RPMI8226 (cell line): ENCODE results near the gene PSAP.

Experiments
- DNase-seq: peaks from one replicate; pipeline ENCODE4 v3.0.0-alpha.2; 2015

Gene PSAP

GRCh38 chr10:71844084-71844483 lies 7.0 kb downstream of the PSAP start:
- DNase-seq = no peak

- no peak for DNase-seq
Measured at GRCh38 chr10:71842856-71843686, 8.0 kb downstream of the PSAP start.

DNA sequence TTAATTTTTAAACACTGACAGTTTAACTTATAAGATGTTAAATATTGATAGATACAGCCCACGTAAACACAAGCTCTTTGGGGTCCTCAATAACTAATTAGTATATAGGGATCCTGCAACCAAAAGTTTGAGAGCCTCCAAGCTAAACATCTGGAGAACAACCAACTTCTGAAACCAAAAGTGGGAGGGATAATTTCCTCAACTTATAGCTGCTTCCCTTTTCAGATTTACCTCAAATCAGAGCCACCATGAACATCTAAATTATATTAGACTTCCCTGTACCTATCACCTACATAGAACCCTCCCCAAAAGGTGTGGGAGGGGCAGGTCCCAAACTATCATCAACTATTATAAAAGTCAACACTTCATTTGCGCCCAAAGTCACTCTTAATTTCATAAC lies 8.6 kb downstream of the PSAP start:
- no peak for DNase-seq

- DNase-seq = no peak
Measured at GRCh38 chr10:71840958-71841335, 10.1 kb downstream of the PSAP start.

- no peak for DNase-seq
Measured at GRCh38 chr10:71840177-71840957, 10.7 kb downstream of the PSAP start.

DNA sequence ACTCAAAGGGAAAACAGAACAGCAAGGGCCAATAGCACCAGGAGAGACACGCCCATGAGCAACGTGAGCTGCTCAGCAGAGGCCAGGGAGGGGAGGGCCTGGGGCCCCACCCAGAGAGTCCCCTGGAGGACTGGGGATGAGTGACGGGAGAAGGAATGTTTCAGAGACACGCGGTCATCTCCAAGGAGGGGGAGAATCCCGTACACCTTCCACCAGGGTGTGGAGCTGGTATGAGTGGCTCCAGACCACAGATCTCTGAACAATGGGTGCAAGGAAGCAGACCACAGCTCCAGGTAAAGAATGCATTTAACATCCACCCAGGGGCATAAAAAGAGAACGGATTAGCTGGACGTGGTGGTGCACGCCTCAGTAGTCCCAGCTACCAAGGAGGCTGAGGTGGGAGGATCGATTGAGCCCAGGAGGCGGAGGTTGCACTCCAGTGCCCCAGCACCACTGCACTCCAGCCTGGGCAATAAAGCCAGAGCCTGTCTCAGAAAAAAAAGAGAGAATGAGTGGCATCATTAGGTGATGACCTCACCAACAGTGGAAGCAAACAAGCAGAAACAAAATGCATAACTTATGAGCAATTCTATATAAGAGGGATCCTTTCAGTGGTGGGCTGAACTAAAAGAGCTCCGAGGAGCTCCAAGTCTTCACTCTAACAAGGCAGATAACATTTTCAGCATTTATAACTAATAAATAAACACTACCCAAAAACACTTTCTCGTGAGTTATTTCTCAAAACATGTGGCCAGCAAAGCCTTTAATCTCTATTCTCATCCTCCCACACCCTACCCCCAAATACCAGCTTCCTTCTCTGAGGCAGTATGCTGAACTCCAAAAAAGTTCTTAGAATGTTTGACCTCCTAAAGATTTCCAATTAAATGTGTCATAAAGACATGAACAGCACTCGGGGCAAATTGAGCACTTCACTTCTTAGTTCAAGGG lies 12.5 kb downstream of the PSAP start:
- DNase-seq = no peak

GRCh38 chr10:71837098-71837827 lies 13.8 kb downstream of the PSAP start:
- DNase-seq = no peak

- DNase-seq = no peak
Measured at GRCh38 chr10:71836596-71836974, 14.5 kb downstream of the PSAP start.

DNA sequence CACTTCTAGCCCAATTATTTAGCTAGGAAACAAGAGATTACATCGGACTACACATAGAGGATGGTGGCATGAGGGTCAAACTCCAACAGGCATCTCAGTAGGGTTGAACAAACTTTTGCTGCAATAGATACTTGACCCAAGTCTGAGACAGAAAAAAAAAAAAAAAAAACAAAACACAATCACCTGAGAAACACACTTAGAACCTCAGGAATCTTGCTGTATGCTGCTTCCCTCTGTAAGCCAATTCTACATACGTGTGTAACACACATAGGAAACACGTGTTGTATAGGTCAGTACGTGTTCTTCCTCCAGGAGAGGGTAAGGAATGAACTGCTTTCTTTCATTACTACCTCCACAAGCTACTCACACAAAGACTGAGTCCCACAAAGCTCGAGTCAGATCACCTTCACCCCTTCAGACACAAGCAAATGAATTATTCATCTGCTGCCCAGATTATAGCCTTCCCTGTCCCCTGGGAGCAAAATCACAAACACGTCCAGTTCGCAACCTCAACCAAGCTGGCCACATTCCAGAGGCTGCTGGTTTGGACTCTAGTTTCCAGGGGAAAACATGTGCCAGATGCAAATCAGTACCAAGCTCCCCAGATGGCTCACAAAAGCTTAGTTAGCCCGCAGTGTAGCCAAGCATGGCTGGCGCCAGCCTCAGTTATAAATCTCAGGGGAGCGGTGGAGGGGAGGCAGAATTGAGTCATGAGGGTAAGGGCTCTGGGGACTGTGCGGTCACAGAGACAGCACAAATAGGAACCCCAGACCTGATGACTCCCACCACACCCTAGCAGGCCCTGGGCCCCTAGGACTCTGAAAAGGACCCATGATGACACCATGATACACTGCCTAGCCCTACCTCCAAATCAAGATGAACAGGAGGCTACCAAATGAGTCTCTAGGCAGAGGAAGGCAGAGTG lies 15.1 kb downstream of the PSAP start:
- DNase-seq = peak; percentile 34

- no peak for DNase-seq
Measured at GRCh38 chr10:71834343-71834674, 16.7 kb downstream of the PSAP start.

DNA sequence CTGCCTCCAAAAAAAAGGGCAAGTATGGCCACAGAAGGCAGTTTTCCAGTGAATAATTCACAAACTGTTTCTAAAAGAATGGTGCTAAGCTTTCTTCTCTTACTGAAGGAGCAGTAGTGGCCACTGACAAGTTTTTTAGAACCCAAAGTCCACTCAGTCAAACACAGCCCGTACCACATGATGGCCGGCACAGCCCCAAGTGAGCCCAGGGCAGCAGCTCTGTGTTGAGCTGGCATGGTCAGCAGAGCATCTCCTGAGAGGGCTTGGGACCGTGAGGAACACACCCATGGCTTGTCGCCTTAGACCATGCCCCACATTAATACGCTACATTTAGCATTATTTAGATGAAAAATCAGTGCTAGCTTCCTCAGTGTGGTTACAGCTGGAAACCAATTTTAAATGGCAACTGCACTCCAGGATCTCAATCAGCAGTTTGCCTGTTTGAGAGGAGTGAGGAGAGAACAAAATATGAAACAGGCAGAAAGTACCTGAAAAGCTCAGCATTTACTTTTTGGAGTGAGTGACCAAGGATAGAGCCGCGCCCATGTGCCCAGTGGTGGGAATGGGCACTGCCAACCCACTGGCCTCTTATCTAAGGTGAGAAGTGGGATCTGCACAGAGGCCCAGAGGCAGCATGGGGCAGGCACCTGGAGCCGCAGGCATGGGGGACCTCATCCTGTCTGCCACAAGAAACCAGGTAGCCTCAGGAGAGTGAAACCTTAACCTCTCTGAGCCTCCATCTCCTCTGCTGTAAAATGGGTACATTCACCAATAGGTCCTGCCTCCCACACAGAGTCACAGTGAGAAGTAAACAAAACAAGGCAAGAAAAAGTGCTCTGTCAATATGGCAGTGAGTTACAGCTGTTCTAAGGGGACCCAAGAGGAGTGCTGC lies 17.4 kb downstream of the PSAP start:
- no peak for DNase-seq

DNA sequence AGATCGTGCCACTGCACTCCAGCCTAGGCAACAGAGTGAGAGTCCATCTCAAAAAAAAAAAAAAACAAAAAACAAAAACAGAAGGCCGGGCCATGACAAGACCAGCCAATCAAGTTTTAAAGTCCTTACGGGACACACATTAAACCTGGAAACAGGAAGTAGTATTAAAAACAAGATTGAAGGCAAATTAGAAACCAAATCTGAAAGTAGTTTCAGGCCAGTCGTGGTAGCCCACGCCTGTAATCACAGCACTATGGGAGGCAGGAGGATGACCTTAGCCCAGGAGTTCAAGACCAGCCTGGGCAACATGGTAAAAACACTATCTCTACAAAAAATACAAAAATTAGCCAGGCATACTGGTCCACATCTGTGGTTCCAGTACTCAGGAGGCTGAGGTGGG lies 18.1 kb downstream of the PSAP start:
- no peak for DNase-seq

- DNase-seq = no peak
Measured at GRCh38 chr10:71831646-71832552, 19.2 kb downstream of the PSAP start.

DNA sequence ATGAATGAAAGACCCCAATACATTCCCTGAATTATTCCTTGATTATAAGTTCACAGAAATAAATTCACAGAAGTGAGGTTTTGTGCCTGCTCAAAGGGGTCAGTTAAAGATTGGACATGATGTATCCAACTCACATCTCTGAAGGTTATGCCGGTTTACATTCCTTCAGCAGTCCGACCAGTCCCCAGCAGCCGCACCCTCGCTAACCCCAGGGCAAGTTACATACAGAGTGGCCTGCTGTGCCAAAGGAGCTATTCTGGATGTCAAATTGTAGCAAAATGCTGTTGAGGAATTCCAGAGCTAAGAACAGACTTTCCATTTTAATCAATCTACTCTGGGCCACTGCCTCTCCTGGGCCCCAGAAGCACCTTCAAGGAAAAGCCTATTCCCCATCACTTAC lies 20.3 kb downstream of the PSAP start:
- no peak for DNase-seq

- DNase-seq = no peak
Measured at GRCh38 chr10:71829896-71830295, 21.2 kb downstream of the PSAP start.

DNA sequence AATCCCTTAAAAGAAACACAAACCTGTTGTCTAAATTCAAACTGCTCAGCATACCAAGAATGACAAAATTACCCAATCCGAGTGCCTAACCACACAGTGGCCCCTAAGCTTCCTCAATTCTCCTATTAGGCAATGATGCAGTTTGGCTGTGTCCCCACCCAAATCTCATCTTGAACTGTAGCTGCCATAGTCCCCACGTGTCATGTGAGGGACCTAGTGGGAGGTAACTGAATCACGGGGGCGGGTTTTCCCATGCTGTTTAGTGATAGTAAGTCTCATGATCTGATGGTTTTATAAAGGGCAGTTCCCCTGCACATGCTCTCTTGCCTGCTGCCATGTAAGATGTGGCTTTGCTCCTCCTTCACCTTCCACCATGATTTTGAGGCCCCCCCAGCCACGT lies 21.9 kb downstream of the PSAP start:
- no peak for DNase-seq

DNA sequence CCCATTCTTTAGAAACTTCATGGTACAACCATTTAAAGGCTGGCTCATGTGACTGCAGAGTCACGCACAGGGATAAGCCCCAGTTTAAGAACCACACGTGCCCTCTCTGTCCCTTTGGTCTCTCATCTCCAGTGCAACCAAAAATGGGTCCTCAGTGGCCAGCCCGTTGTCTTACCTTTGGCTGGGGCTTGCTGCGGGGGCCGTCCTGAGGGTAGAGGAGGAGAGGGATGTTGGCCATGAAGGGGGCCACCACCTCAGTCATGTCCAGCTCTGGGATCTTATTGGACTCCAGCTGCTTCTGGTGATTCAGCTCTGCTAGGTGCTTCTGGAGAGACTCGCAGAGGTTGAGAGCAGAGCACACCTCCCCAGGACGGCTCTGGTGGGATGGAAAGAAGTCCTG lies 22.3 kb downstream of the PSAP start:
- DNase-seq = no peak

- no peak for DNase-seq
Measured at GRCh38 chr10:71827852-71828251, 23.2 kb downstream of the PSAP start.

DNA sequence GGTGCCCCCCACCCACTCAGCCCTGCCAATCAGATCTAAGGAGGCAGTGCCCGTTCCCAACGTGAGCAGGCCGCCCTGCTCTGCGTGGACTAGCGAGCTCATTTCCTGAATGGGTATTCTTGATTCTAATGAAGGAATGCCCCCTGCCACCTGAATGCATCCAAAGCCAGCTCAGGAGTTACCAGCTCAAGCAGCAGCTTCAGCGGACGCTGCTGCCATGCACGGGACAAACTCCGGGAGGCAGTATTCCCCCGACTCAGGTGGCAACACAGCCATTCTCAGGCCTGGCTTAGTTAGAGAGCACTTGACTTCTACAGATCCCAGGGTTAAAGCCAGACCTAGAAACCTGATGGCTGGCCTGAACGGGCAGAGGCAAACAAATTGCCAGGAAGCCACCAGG lies 25.8 kb downstream of the PSAP start:
- no peak for DNase-seq
